Measurements from ENCODE around the gene ZNF512.

ZNF512 gene

GRCh38 chr2:27638037-27638637 is 55.3 kb downstream of the ZNF512 start:
- no peak for DNase-seq

GRCh38 chr2:27638709-27639108 is 55.9 kb downstream of the ZNF512 start:
- DNase-seq: no peak

- DNase-seq: peak; percentile 93
These were observed 57.9 kb downstream of the ZNF512 start for GRCh38 chr2:27640722-27641245.

GRCh38 chr2:27645197-27645596 is 62.4 kb downstream of the ZNF512 start:
- DNase-seq: no peak

GRCh38 chr2:27647289-27647688 is 64.4 kb downstream of the ZNF512 start:
- no peak for DNase-seq

GRCh38 chr2:27647737-27648136 is 64.9 kb downstream of the ZNF512 start:
- no peak for DNase-seq

- no peak for DNase-seq
These were observed 68.2 kb downstream of the ZNF512 start for GRCh38 chr2:27651056-27651455.

- DNase-seq: no peak
These were observed 69.5 kb downstream of the ZNF512 start for GRCh38 chr2:27652341-27652740.

GRCh38 chr2:27652790-27653189 is 69.9 kb downstream of the ZNF512 start:
- DNase-seq: no peak

- no peak for DNase-seq
These were observed 70.6 kb downstream of the ZNF512 start for GRCh38 chr2:27653397-27653796.

- DNase-seq: no peak
These were observed 72.5 kb downstream of the ZNF512 start for GRCh38 chr2:27655155-27655951.

- DNase-seq: no peak
These were observed 78.5 kb downstream of the ZNF512 start for GRCh38 chr2:27661371-27661770.

GRCh38 chr2:27663285-27664153 is 80.7 kb downstream of the ZNF512 start, which contains the start of the genes SLC4A1AP and SUPT7L:
Gene SLC4A1AP, plus strand, starts transcription at chr2:27663889. Its CDS starts 26 bp downstream, at chr2:27663915.
Gene SUPT7L, minus strand, starts transcription at chr2:27663614. Its CDS starts 1,422 bp downstream, at chr2:27662192.
- DNase-seq: peak; percentile 83

GRCh38 chr2:27664154-27664574 is 81.3 kb downstream of the ZNF512 start:
- no peak for DNase-seq

- DNase-seq: no peak
These were observed 82.0 kb downstream of the ZNF512 start for GRCh38 chr2:27664622-27665363.

GRCh38 chr2:27667446-27667845 is 84.6 kb downstream of the ZNF512 start:
- DNase-seq: no peak

- DNase-seq: no peak
These were observed 88.4 kb downstream of the ZNF512 start for GRCh38 chr2:27671235-27671634.

Measured in NCI-H2227 treated with DMSO at 0.1 percent for 48 hours (cell line).